ENCODE data around the gene PSAPL1.

PSAPL1 gene

DNA sequence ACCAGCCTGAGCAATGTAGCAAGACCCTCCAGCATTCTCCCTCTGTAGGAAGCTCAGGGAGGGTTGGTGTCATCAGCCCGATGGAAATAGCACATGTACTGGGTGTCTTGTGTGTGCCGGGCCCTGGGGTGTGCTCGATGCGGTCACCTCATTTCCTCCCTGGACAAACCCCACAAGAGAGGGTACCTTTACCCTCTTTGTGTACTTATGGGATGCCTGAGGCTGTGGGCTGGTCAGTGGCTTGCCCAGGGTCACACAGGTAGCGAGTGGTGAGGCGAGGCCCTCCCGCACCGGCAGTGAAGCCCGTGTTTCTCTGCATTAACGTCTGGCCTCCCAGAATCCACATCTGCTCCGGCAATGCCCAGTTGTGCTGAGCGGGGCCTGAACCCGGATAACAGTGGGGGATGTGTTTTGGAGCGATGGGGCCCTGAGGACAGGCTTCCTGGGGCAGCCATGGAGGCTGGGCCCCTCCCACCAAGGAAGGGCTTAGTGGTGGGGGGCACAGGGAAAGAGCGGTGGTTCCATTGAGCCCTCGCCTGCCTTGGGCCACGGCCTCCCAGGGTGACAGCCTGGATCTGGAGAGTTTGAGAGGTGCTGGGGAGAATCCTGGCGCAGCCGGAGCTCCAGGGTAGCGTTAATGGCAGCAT lies 8.1 kb downstream of the PSAPL1 start:
- TF ChIP-seq YY1 (IDR thresholded peaks at IDR 0.05; ENCODE audit: low read depth) (no peak), TCF12 (IDR thresholded peaks at IDR 0.05; ENCODE audit: low read depth) (no peak), NFIC (IDR thresholded peaks at IDR 0.05) (no peak), CEBPB (IDR thresholded peaks at IDR 0.05) (no peak), FOXM1 (IDR thresholded peaks at IDR 0.05; ENCODE audit: borderline replicate concordance, low read depth) (no peak), TEAD4 (IDR thresholded peaks at IDR 0.05) (no peak), ZBTB7A (IDR thresholded peaks at IDR 0.05; ENCODE audit: low read depth) (no peak), EGR1 (IDR thresholded peaks at IDR 0.05) (no peak)
- TF ChIP-seq, protein P1, sequence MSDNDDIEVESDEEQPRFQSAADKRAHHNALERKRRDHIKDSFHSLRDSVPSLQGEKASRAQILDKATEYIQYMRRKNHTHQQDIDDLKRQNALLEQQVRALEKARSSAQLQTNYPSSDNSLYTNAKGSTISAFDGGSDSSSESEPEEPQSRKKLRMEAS (IDR thresholded peaks at IDR 0.05) = no peak
- TF ChIP-seq, protein P2, sequence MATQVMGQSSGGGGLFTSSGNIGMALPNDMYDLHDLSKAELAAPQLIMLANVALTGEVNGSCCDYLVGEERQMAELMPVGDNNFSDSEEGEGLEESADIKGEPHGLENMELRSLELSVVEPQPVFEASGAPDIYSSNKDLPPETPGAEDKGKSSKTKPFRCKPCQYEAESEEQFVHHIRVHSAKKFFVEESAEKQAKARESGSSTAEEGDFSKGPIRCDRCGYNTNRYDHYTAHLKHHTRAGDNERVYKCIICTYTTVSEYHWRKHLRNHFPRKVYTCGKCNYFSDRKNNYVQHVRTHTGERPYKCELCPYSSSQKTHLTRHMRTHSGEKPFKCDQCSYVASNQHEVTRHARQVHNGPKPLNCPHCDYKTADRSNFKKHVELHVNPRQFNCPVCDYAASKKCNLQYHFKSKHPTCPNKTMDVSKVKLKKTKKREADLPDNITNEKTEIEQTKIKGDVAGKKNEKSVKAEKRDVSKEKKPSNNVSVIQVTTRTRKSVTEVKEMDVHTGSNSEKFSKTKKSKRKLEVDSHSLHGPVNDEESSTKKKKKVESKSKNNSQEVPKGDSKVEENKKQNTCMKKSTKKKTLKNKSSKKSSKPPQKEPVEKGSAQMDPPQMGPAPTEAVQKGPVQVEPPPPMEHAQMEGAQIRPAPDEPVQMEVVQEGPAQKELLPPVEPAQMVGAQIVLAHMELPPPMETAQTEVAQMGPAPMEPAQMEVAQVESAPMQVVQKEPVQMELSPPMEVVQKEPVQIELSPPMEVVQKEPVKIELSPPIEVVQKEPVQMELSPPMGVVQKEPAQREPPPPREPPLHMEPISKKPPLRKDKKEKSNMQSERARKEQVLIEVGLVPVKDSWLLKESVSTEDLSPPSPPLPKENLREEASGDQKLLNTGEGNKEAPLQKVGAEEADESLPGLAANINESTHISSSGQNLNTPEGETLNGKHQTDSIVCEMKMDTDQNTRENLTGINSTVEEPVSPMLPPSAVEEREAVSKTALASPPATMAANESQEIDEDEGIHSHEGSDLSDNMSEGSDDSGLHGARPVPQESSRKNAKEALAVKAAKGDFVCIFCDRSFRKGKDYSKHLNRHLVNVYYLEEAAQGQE (IDR thresholded peaks at IDR 0.05; ENCODE audit: low read depth) = no peak

DNA sequence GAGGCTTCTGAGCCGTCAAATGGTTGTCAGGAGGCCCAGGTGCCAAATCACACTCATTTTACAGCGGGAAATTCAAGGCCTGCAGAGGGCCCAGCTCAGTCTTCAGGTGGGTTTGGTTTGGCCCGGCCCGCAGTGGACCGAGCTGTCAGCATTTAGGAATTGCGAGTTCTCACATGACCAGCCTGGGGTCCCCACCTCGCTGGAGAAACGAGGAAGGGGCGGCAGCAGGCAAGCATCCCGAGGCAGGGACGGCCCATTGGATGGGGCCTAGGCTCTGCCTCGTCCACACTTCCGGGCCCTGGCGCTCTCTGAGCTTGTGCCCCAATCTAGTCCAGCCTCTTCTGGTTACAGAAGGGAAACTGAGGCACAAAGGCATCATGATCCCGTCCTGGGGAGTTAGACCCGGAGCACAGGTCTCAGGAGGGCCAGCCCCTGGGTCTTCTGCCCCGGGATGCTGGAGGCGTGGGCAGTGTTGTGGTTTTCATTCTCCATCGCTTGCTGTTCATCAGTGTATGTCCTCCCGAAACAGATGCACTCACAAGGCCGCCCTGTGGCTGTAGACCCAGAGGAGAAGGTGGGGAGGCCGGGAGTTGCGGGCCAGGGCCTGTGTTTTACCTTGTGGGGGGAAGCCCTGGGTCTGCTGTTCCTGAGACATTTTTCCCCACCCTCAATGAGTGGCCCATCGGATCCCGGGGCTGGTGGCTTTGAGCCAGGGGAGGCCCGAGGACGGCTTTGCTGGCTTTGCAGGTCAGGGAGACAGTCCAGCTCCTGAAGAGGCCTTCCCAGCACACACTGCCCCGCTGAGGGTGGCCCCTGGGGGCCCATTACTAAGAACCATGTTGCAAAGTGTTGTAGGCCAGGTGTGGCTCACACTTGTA lies 8.9 kb downstream of the PSAPL1 start:
- TF ChIP-seq EGR1 (IDR thresholded peaks at IDR 0.05) = no peak
- TF ChIP-seq, protein P1 (IDR thresholded peaks at IDR 0.05) = no peak
- TF ChIP-seq ZBTB7A (IDR thresholded peaks at IDR 0.05; ENCODE audit: low read depth) = no peak
- no peak for TF ChIP-seq RAD21 (IDR thresholded peaks at IDR 0.05; ENCODE audit: low read depth)
- no peak for TF ChIP-seq NFIC (IDR thresholded peaks at IDR 0.05)
- TF ChIP-seq YY1 (IDR thresholded peaks at IDR 0.05; ENCODE audit: low read depth) = no peak
- TF ChIP-seq TCF12 (IDR thresholded peaks at IDR 0.05; ENCODE audit: low read depth) = no peak
- TF ChIP-seq, protein P2 (IDR thresholded peaks at IDR 0.05; ENCODE audit: low read depth) = no peak
- TF ChIP-seq, protein P3, sequence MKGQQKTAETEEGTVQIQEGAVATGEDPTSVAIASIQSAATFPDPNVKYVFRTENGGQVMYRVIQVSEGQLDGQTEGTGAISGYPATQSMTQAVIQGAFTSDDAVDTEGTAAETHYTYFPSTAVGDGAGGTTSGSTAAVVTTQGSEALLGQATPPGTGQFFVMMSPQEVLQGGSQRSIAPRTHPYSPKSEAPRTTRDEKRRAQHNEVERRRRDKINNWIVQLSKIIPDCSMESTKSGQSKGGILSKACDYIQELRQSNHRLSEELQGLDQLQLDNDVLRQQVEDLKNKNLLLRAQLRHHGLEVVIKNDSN (IDR thresholded peaks at IDR 0.05) = no peak
- no peak for TF ChIP-seq TEAD4 (IDR thresholded peaks at IDR 0.05)

DNA sequence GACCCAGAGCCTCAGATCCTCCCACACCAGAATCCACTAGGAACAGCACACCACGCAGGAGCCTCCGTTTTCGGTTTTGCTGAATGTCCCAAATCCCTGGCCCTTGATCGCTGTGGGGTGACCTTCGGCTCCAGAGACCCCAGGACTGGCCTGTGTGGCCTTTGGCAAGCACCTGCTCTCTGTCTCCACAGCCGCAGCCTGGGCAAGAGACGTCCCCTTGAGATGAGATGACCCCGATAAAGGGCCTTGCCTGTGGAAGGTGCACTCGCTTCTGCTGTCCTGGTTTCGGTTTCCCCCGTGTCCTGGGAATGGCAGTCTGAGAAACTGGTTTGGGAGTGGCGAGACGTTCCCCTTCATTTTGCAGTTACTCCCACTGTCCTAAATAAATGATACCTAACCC lies 9.6 kb downstream of the PSAPL1 start:
- TF ChIP-seq NFIC (IDR thresholded peaks at IDR 0.05) (no peak), EGR1 (IDR thresholded peaks at IDR 0.05) (no peak), ZBTB7A (IDR thresholded peaks at IDR 0.05; ENCODE audit: low read depth) (no peak), TCF12 (IDR thresholded peaks at IDR 0.05; ENCODE audit: low read depth) (no peak), EP300 (IDR thresholded peaks at IDR 0.05; ENCODE audit: borderline replicate concordance) (no peak), CREB1 (IDR thresholded peaks at IDR 0.05; ENCODE audit: low read depth) (no peak), FOXM1 (IDR thresholded peaks at IDR 0.05; ENCODE audit: borderline replicate concordance, low read depth) (no peak), TEAD4 (IDR thresholded peaks at IDR 0.05) (no peak), YY1 (IDR thresholded peaks at IDR 0.05; ENCODE audit: low read depth) (no peak), CEBPB (IDR thresholded peaks at IDR 0.05) (no peak), TAF1 (IDR thresholded peaks at IDR 0.05; ENCODE audit: low read depth) (no peak), RAD21 (IDR thresholded peaks at IDR 0.05; ENCODE audit: low read depth) (no peak)
- TF ChIP-seq, protein P3 (IDR thresholded peaks at IDR 0.05) = no peak
- TF ChIP-seq, protein P1 (IDR thresholded peaks at IDR 0.05) = no peak
- TF ChIP-seq, protein P2 (IDR thresholded peaks at IDR 0.05; ENCODE audit: low read depth) = no peak
